HG03045 (cell line): ENCODE results near the gene INPP4B.

Source experiments
- ATAC-seq: cut with Tn5 transposase; IDR thresholded peaks from one replicate; pipeline ENCODE4 v1.9.1; 2021; ENCODE audit warnings: mild to moderate bottlenecking, moderate library complexity; ENCODE audit not compliant: unreplicated experiment

Gene INPP4B

GRCh38 chr4:142595222-142595871, 250.8 kb downstream of the INPP4B start:
- ATAC-seq = no peak

GRCh38 chr4:142585411-142585810, 260.7 kb downstream of the INPP4B start:
- no peak for ATAC-seq

- ATAC-seq = no peak
These were observed 262.4 kb downstream of the INPP4B start for GRCh38 chr4:142583708-142584107.

- ATAC-seq = no peak
These were observed 263.8 kb downstream of the INPP4B start for GRCh38 chr4:142582340-142582739.

- no peak for ATAC-seq
These were observed 264.2 kb downstream of the INPP4B start for GRCh38 chr4:142581881-142582280.

- no peak for ATAC-seq
These were observed 266.7 kb downstream of the INPP4B start for GRCh38 chr4:142579443-142579842.

- ATAC-seq = no peak
These were observed 271.8 kb downstream of the INPP4B start for GRCh38 chr4:142574306-142574705.

GRCh38 chr4:142572071-142572470, 274.0 kb downstream of the INPP4B start:
- no peak for ATAC-seq

GRCh38 chr4:142567620-142568451, 278.3 kb downstream of the INPP4B start:
- ATAC-seq = peak; percentile 49

- no peak for ATAC-seq
These were observed 278.9 kb downstream of the INPP4B start for GRCh38 chr4:142567199-142567598.

- ATAC-seq = no peak
These were observed 279.3 kb downstream of the INPP4B start for GRCh38 chr4:142566777-142567176.

GRCh38 chr4:142566243-142566642, 279.9 kb downstream of the INPP4B start:
- ATAC-seq = no peak

GRCh38 chr4:142565771-142566170, 280.3 kb downstream of the INPP4B start:
- ATAC-seq = no peak

GRCh38 chr4:142563682-142564291, 282.3 kb downstream of the INPP4B start:
- no peak for ATAC-seq

- ATAC-seq = no peak
These were observed 286.1 kb downstream of the INPP4B start for GRCh38 chr4:142559986-142560385.

GRCh38 chr4:142558851-142559250, 287.2 kb downstream of the INPP4B start:
- no peak for ATAC-seq

- ATAC-seq = no peak
These were observed 288.8 kb downstream of the INPP4B start for GRCh38 chr4:142557239-142557801.

- no peak for ATAC-seq
These were observed 289.4 kb downstream of the INPP4B start for GRCh38 chr4:142556570-142557238.

GRCh38 chr4:142556048-142556447, 290.1 kb downstream of the INPP4B start:
- ATAC-seq = no peak

GRCh38 chr4:142554412-142554811, 291.7 kb downstream of the INPP4B start:
- no peak for ATAC-seq
